ENCODE data around the gene USP21. TPM values are rescaled to one million over a fixed set of nuclear protein-coding genes. Genes with fewer than 3 reads are reported as not detected.

USP21 gene
- total and polyA plus RNA-seq, 2 of the 8 experiments (the other 6 are each of a cell fraction or from before 2014, with no cell fraction given): 23.9 to 36.3 TPM

DNA sequence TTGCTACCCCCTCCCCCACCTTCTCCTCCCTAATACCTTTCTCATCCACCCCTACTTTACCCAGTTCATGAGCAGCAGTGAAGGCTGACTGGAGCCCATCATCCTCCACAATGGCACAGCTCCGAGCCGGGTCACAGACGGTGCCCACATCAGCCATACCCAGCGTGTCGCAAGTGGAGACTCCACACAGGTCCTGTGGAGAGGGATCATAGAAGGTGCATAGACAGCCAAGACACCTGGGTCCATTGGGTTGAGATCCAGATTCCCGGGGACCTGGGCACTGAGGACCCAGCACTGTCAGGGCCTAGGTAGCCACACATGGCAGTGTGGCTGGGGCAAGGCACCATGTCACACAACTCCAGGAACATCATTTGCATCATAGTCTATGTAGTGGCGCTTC is 36.8 kb downstream of the USP21 start:
- H3K23me2 ChIP-seq (ENCODE audit: low read depth, low read length): peaks cover 11% of the 10 kb centered on the region; the same call in 1 of the 2 replicates
- no peaks in the 10 kb centered on the region for H4K20me1 ChIP-seq (replicated peaks in 1 of 2; ENCODE audit: control insufficient read depth in 1 of 2, insufficient read depth in 2 of 2, low read length in 2 of 2)
- no peak overlapping the region for H3K23ac ChIP-seq (ENCODE audit: insufficient read length)
- peaks cover 0 to 5% of the 10 kb centered on the region in 2 experiments; a peak in 1 of 4 replicates for H3K79me2 ChIP-seq (ENCODE audit: control insufficient read depth in 1 of 2, insufficient read depth in 2 of 2, low read length in 2 of 2)
- no peak overlapping the region for H2AFZ ChIP-seq (ENCODE audit: low read length)
- no peak overlapping the region for H2BK12ac ChIP-seq (ENCODE audit: low read depth, low read length)
- H2BK20ac ChIP-seq (ENCODE audit: low read length): 0 out of 2 replicates have a peak overlapping the region, but pooled peaks have one; percentile 48
- H3K79me1 ChIP-seq (ENCODE audit: low read depth, low read length): peaks cover 6% of the 10 kb centered on the region; the same call in 1 of the 2 replicates
- FAIRE-seq (no peak), DNase-seq (ENCODE audit: low read depth in 1 of 2, low spot score in 2 of 2) (no peak)
- 0 out of 4 replicates have a peak overlapping the region, but pooled peaks of 1 of the 2 experiments have one; percentile 67 for H3K4me2 ChIP-seq (ENCODE audit: insufficient read depth in 1 of 2, low read depth in 2 of 2, low read length in 2 of 2)
- no peak for TF ChIP-seq POLR2AphosphoS5 (IDR thresholded peaks at IDR 0.05; ENCODE audit: low read depth, low read length)
- TF ChIP-seq EZH2 (IDR thresholded peaks at IDR 0.05; ENCODE audit: low read depth, low read length, severe bottlenecking): no peak
- no peak for TF ChIP-seq KDM5A (IDR thresholded peaks at IDR 0.05; ENCODE audit: low read length)
- H4K5ac ChIP-seq (ENCODE audit: insufficient read length, low read depth, low read length): no peak overlapping the region
- no peak overlapping the region for H3K14ac ChIP-seq (ENCODE audit: insufficient read length)
- H3K56ac ChIP-seq (replicated peaks; ENCODE audit: insufficient read length, low read depth, low read length): no peak overlapping the region
- H3K18ac ChIP-seq (ENCODE audit: extremely low read depth, low read length): no peak overlapping the region
- 87% methylated on average over 7 of the region's 7 CpGs; no CpG with 5 or more reads in 1 of the 2 experiments for WGBS, 2 experiments (ENCODE audit: extremely low coverage in 1 of 2, insufficient coverage in 1 of 2, insufficient read length in 1 of 2, insufficient replicate concordance in 2 of 2, low coverage in 1 of 2, low lambda C conversion rate in 2 of 2, missing lambda C conversion rate in 1 of 2)
- H2BK5ac ChIP-seq (ENCODE audit: low read depth, low read length): peak overlapping the region; percentile 67; the same call in 1 of the 2 replicates
- peaks cover 4 to 12% (median 7%) of the 10 kb centered on the region in 4 experiments; a peak in 5 of 8 replicates for H3K36me3 ChIP-seq (ENCODE audit: control insufficient read depth in 2 of 4, insufficient read depth in 4 of 4, low read length in 3 of 4)
- no peak overlapping the region for H2BK120ac ChIP-seq (replicated peaks; ENCODE audit: low read depth, low read length)
- CTCF ChIA-PET (ENCODE audit: partially characterized antibody): interaction anchor here (1.0 to 17.6 kb wide), 5 partner anchors 11 to 160 kb away, joined by 3 to 427 read pairs (median 4); partner anchors contain the start of genes APOA2, B4GALT3, FCER1G and TOMM40L
- no peak overlapping the region for H3K4me3 ChIP-seq (ENCODE audit: extremely low read depth in 1 of 4, insufficient read depth in 2 of 4, low read depth in 3 of 4, low read length in 4 of 4)
- H3K4me1 ChIP-seq (replicated peaks in 1 of 4; ENCODE audit: control insufficient read depth in 3 of 4, insufficient read depth in 4 of 4, low read length in 3 of 4): peaks cover 15 to 45% (median 41%) of the 10 kb centered on the region in 4 experiments
- H2AK5ac ChIP-seq (ENCODE audit: low read depth, low read length): no peak overlapping the region
- H4K8ac ChIP-seq (ENCODE audit: extremely low read depth, insufficient read depth, low read length): no peak overlapping the region; the same call in 1 of the 2 replicates
- no peaks in the 10 kb centered on the region; a peak in 1 of 7 replicates for H3K27me3 ChIP-seq (replicated peaks in 1 of 4; ENCODE audit: control insufficient read depth in 3 of 4, extremely low read depth in 1 of 4, insufficient read depth in 3 of 4, low read length in 3 of 4)
- POLR2A ChIA-PET (ENCODE audit: partially characterized antibody): interaction anchor here (1.0 to 1.6 kb wide), 4 partner anchors 9 to 110 kb away, joined by 3 to 4 read pairs (median 3); partner anchors contain the start of gene FCER1G
- no peaks in the 10 kb centered on the region for H3K9me3 ChIP-seq (ENCODE audit: insufficient read depth in 2 of 2, low read depth in 1 of 2, low read length in 1 of 2)
- H3K4ac ChIP-seq (replicated peaks; ENCODE audit: insufficient read length, low read depth, low read length): no peak overlapping the region
- H3K27ac ChIP-seq (ENCODE audit: low read depth, low read length): no peak overlapping the region
- H4K91ac ChIP-seq (replicated peaks; ENCODE audit: insufficient read length, low read length): no peak overlapping the region
- no peak overlapping the region for H2BK15ac ChIP-seq (ENCODE audit: low read length)
- no peak overlapping the region for H3K9ac ChIP-seq (replicated peaks in 1 of 4; ENCODE audit: extremely low read depth in 1 of 4, low read depth in 3 of 4, low read length in 3 of 4)
